ENCODE results near the gene SELENOF. TPM values are rescaled to one million over a fixed set of nuclear protein-coding genes. Genes with fewer than 3 reads are reported as not detected.
A peak's percentile ranks its signal among the peaks of the same experiment; 100 is the strongest.
"Not testable (repeated sequence)": the region's sequence is repeated elsewhere in the genome, so short reads cannot be mapped to it uniquely, and the experiment has no call there.

Gene SELENOF
- polyA plus RNA-seq, 1 donor: 299 TPM

DNA sequence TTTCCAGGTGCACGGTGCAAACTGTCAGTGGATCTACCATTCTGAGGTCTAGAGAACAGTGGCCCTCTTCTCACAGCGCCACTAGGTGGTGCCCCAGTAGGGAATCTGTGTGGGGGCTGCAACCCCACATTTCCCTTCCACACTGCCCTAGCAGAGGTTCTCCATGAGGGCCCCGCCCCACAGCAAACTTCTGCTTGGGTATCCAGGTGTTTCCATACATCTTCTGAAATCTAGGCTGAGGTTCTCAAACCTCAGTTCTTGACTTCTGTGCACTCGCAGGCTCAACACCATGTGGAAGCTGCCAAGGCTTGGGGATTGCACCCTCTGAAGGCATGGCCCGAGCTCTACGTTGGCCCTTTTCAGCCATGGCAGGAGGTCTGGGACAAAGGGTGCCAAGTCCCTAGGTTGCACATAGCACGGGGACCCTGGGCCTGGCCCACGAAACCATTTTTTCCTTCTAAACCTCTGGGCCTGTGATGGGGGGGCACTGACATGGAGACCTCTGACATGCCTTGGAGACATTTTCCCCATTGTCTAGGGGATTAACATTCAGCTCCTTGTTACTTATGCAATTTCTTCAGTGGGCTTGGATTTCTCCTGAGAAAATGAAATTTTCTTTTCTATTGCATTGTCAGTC, 10.5 kb upstream of the SELENOF start:
- DNase-seq: no peak

DNA sequence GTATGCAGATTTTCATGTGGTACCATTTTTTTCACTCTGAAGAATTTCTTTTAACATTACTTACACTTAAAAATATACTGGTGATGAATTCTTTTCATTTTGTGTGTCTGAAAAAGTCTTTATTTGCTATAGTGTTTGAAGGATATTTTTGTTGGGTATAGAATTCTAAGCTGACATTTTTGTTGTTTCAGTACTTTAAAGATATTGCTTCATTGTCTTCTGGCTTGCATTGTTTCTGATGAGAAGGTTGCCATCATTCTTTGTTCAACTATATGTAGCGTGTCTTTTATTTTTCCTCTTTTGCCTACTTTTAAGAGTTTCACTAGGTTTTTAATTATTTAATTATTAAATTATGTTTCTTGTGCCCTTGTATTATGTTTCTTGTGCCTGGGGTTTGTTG, 8.5 kb upstream of the SELENOF start:
- DNase-seq: no peak

- DNase-seq: no peak
Observed at GRCh38 chr1:86916752-86917151, 2.8 kb upstream of the SELENOF start.

GRCh38 chr1:86915737-86916235, 1.9 kb upstream of the SELENOF start:
- DNase-seq: no peak

GRCh38 chr1:86914998-86915736, 1.2 kb upstream of the SELENOF start:
- DNase-seq: peak; percentile 46

DNA sequence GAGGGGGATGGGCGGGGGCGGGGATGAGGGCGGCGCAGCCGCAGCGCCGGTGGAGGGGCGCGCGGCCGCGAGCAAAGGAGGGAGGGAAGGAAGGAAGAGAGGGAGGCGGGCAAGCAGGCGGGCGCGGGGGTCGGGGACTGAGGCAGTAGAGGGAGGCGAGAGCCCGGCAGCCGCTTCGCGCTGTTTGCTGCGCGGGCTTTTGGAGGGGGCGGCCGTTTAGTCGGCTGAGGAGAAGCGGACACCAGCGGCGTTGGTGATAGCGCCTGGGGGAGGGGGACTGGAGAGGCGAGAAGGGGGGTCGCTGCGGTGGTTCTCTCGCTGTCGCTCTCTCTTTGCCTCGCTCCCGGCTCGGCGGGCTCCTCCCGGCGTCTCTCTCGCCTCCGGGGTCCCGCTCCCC, 673 bp upstream of the SELENOF start, which contains the start of gene HS2ST1:
HS2ST1 (plus strand) TSS at position 35 of the 397 bp plus-strand sequence.
- DNase-seq: no peak

GRCh38 chr1:86913399-86913895, 479 bp downstream of the SELENOF start:
- DNase-seq: no peak

DNA sequence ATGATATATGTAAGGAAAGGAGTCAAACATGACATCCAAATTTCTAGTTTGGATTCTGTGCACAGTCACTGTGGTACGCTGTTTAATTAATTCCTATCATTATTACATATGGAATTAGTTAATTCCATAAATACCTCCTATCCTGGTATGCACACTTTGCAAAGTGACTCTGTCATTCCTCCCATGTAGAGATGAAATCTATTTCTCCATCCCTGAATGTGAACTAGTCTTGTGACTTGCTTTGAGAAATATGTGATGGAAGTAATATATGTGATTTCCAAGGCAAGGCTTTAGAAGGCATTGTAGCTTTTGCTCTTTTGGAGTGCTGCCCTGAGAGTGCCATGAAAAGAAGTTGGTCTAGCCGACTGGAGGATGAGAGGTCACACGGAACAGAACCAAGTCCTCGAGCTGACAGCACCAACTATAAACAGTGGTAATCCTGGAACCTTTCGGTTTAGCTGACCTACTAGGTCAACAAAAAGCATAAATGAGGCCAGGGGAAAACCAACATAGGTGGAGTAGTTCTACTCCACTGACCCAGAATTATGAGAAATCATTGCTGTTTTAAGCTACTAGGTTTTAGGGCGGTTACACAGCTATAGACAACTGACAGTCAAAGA, 1.5 kb downstream of the SELENOF start:
- no peak for DNase-seq

- DNase-seq: no peak
Observed at GRCh38 chr1:86906419-86906818, 7.5 kb downstream of the SELENOF start.

DNA sequence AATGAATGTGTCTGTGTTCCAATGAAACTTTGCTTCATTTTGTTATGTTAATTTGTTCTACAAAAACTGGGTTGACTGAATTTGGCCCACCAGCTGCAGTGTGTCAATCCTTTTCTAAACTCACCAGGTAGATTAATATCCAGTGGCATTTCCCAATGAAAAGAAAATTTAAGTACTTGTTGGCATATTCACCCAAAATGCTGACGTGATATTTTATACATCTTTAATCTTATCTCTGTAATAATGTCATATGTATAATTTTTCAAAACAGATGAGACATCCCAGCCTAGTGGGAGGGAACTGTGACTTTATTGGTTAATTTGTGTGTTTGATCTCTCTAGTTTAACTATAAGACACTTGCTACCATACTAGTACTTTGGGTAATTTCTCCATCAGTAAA, 8.1 kb downstream of the SELENOF start:
- no peak for DNase-seq

DNA sequence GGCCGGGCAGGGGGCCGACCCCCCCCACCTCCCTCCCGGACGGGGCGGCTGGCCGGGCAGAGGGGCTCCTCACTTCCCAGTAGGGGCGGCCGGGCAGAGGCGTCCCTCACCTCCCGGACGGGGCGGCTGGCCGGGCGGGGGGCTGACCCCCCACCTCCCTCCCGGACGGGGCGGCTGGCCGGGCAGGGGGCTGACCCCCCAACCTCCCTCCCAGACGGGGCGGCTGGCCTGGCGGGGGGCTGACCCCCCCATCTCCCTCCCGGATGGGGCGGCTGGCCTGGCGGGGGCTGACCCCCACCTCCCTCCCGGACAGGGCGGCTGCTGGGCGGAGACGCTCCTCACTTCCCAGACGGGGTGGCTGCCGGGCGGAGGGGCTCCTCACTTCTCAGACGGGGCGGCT, 14.5 kb downstream of the SELENOF start:
- DNase-seq: not testable (repeated sequence)

DNA sequence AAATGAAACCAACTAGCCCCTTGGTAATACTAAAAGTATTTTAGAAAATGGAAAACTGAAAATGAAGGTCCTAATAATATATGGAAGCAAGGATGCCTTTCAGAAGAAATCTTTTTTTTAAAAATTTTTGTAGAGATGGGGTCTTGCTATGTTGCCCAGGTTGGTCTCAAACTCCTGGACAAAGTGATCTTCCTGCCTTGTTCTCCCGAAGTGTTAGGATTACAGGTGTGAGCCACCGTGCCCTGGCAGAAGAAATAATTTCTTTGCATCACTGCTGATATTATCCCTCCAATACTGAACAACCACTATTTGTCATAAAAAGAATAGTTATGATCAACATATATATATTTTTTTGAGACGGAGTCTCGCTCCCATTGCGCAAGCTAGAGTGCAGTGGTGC, 25.6 kb downstream of the SELENOF start:
- DNase-seq: no peak

DNA sequence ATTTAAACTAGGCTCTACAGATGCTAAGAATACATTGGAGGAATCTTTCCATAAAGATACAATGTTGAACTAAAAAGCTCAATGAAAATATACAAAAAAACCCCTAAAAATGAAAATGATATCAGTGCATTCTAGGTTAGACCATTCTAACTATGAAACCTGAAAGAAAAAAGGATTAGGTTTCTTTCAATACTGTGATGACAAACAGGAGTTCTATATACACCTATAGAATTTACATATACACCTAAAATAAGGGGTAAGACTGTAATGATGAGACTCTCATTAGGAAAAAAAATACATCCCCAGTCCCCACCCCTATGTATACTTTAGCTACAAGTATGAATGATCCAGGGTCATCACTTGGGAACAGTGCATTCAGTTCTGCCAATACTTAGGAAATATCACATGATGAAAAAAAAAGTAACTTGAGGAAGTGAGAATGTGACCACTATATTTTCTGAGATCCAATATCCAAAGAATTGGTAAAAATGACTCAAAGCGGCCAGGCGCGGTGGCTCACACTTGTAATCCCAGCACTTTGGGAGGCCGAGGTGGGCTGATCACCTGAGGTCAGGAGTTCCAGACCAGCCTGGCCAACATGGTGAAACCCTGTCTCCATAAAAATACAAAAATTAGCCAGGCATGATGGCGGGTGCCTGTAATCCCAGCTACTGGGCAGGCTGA, 26.3 kb downstream of the SELENOF start:
- DNase-seq: no peak

GRCh38 chr1:86875722-86876121, 38.2 kb downstream of the SELENOF start:
- DNase-seq: no peak

GRCh38 chr1:86872086-86872485, 41.8 kb downstream of the SELENOF start:
- DNase-seq: no peak

DNA sequence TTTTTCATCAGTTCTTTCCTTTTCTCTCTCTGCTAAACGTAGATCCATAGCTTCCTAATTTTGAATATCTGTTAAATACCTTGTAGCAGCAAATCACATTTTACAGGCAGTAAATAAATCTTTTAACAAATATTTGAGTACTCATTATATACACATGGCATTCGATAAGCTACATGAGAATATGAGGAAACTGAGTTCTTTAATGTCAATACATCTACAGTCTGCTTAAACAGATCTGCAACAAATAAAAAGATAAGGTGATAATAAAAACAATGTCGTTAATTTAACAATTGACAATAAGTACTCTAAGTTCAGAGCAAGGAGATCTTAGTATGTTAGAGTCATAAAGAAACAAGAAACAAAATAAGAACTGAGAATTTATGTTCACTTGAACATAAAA, 42.9 kb downstream of the SELENOF start:
- no peak for DNase-seq

DNA sequence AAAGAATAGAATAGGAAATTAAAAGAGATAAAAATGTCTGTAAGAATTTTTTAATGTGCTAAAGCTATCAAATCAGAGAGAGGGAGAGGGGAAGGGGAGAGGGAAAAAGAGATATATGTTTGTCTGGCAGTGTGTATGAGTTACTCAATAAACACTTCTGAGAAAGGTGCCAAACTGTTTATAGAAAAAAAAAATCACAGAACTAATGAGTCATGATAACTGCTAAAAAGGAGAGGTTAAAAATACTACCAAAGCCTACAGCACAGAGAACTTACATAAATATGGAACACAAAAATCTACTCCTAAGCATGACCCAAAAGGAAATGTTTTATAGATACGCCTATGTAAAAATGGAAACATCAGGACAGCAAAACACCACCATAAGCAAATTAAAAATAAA, 45.4 kb downstream of the SELENOF start:
- no peak for DNase-seq

GRCh38 chr1:86867278-86867677, 46.6 kb downstream of the SELENOF start:
- DNase-seq: not testable (repeated sequence)

GRCh38 chr1:86866665-86867064, 47.3 kb downstream of the SELENOF start:
- no peak for DNase-seq

DNA sequence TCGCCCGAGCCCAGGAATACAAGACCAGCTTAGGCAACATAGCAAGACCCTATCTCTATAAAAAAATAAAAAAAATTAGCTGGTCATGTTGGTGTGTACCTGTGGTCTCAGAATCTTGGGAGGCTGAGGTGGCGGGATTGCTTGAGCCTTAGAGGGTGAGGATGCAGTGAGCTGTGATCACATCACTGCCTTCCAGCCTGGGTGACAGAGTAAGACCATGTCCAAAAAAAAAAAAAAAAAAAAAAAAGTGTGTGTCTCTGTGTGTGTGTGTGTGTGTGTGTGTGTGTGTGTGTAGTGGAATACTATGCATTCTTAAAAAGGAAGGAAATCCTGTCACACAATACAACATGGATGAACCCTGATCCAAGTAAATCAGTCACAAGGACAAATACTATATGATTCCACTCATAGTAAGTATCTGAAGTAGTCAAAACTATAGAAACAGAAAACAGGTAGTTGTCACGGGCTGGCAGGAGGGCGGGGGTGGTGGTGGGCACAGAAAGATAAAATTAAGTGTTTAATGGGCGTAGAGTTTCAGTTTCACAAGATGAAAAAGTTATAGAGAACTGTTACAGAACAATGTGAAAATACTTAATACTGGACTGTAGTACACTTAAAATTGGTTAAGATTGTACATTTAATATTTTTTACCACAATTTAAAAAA, 47.8 kb downstream of the SELENOF start:
- DNase-seq: no peak

DNA sequence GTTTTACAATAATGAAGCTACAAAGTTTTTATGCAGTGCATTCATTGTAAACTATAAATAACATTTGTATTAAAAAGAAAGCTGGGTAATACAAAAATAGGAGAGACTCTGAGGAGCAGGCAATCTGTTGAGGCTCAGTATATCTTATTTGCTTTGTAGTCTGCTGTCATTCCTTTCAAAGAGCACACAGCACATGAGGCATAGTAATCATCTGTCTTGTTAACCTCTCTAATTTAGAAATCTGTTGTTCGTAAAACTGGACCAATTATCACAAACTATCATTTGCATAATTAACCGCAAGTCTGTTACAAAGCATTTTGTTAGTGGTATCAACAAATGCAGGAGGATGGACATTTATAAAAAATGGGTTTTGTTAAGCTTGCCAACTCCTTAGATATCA, 51.0 kb downstream of the SELENOF start:
- DNase-seq: no peak

DNA sequence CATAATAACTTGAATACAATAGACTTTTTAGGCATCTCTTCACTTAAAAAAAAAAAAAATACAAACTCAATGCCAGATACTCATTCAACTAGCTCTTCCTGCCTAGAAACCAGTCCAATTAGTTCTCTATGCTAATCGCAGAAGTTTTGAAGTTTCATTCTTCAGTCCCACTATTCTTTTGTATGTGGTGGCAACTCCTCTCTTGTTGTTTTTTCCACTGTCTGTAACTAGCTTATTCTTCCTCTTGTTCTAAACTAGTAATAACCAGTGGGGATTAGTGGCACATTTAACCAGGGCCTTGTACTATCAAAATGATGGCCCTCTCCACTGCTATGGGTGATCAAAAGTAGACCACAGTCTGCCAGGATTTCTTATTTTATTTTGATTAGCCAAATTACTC, 52.5 kb downstream of the SELENOF start:
- DNase-seq: no peak
